ENCODE results near the gene TTLL11. TPM values are rescaled to one million over a fixed set of nuclear protein-coding genes. Genes with fewer than 3 reads are reported as not detected.

Gene TTLL11
- total RNA-seq, 4 donors from 2014 or later: 9.8 to 18.6 (median 15.6) TPM

GRCh38 chr9:122106576-122106975 is 13.5 kb upstream of the TTLL11 start:
- no peak for DNase-seq (ENCODE audit: low spot score in 2 of 2)
- H3K27ac ChIP-seq: peak overlapping the region in 1 of 4 donors; percentile 2
- H3K9me3 ChIP-seq: peaks cover 0 to 13% (median 0%) of the 10 kb centered on the region in 4 donors
- 8 to 40% methylated on average over 2 of the region's 2 CpGs for WGBS, 2 donors
- H3K27me3 ChIP-seq: no peaks in the 10 kb centered on the region
- TF ChIP-seq POLR2A (IDR thresholded peaks at IDR 0.05) (no peak), CTCF (IDR thresholded peaks at IDR 0.05) (no peak), EP300 (IDR thresholded peaks at IDR 0.05) (no peak)
- no peaks in the 10 kb centered on the region for H3K36me3 ChIP-seq
- no peak overlapping the region for H3K4me3 ChIP-seq
- peaks cover 0 to 10% (median 0%) of the 10 kb centered on the region in 4 donors for H3K4me1 ChIP-seq

GRCh38 chr9:122103985-122104384 is 10.9 kb upstream of the TTLL11 start:
- Histone ChIP-seq H3K36me3 (no peaks in the 10 kb centered on the region), H3K4me1 (peaks cover 0 to 10% (median 0%) of the 10 kb centered on the region in 4 donors), H3K4me3 (no peak overlapping the region), H3K9me3 (peaks cover 0 to 13% (median 0%) of the 10 kb centered on the region in 4 donors), H3K27me3 (no peaks in the 10 kb centered on the region), H3K27ac (no peak overlapping the region)
- WGBS, 2 donors: 90 to 94% methylated on average over 1 of the region's 1 CpG
- DNase-seq (ENCODE audit: low spot score in 2 of 2): no peak
- TF ChIP-seq CTCF (IDR thresholded peaks at IDR 0.05) (no peak), EP300 (IDR thresholded peaks at IDR 0.05) (no peak), POLR2A (IDR thresholded peaks at IDR 0.05) (no peak)

- no peak for TF ChIP-seq CTCF (IDR thresholded peaks at IDR 0.05)
- no peak for TF ChIP-seq POLR2A (IDR thresholded peaks at IDR 0.05)
- TF ChIP-seq EP300 (IDR thresholded peaks at IDR 0.05): no peak
Measured at GRCh38 chr9:122102156-122102555, 9.0 kb upstream of the TTLL11 start.

GRCh38 chr9:122100756-122101155 is 7.6 kb upstream of the TTLL11 start:
- TF ChIP-seq POLR2A (IDR thresholded peaks at IDR 0.05) (no peak), CTCF (IDR thresholded peaks at IDR 0.05) (no peak), EP300 (IDR thresholded peaks at IDR 0.05) (no peak)
- no peak overlapping the region for H3K4me3 ChIP-seq
- H3K4me1 ChIP-seq: no peaks in the 10 kb centered on the region
- no peak overlapping the region for H3K27ac ChIP-seq
- H3K36me3 ChIP-seq: no peaks in the 10 kb centered on the region
- H3K27me3 ChIP-seq: no peaks in the 10 kb centered on the region
- peaks cover 0 to 13% (median 0%) of the 10 kb centered on the region in 4 donors for H3K9me3 ChIP-seq
- WGBS, 2 donors: 91 to 96% methylated on average over 7 of the region's 7 CpGs
- DNase-seq (ENCODE audit: low spot score in 2 of 2): no peak

More at GRCh38 chr9:122102156-122102555, 9.0 kb upstream of the TTLL11 start:
- no peak for DNase-seq (ENCODE audit: low spot score in 2 of 2)
- Histone ChIP-seq H3K27ac (no peak overlapping the region), H3K36me3 (no peaks in the 10 kb centered on the region), H3K4me3 (no peak overlapping the region), H3K27me3 (no peaks in the 10 kb centered on the region), H3K4me1 (peaks cover 0 to 10% (median 0%) of the 10 kb centered on the region in 4 donors), H3K9me3 (peaks cover 0 to 13% (median 0%) of the 10 kb centered on the region in 4 donors)
- WGBS, 2 donors: 93 to 100% methylated on average over 2 of the region's 2 CpGs

- TF ChIP-seq CTCF (IDR thresholded peaks at IDR 0.05) (peak; percentile 78 to 88 (median 84)), EP300 (IDR thresholded peaks at IDR 0.05) (no peak), POLR2A (IDR thresholded peaks at IDR 0.05) (no peak)
- Histone ChIP-seq H3K4me1 (peaks cover 0 to 6% (median 0%) of the 10 kb centered on the region in 4 donors), H3K36me3 (no peaks in the 10 kb centered on the region), H3K9me3 (peaks cover 0 to 12% (median 0%) of the 10 kb centered on the region in 4 donors), H3K4me3 (no peak overlapping the region), H3K27me3 (no peaks in the 10 kb centered on the region), H3K27ac (no peak overlapping the region)
- DNase-seq (ENCODE audit: low spot score in 2 of 2): peak; percentile 86 to 91
- 37 to 44% methylated on average over 16 of the region's 16 CpGs for WGBS, 2 donors
Measured at GRCh38 chr9:122099271-122099869, 6.3 kb upstream of the TTLL11 start.

All from tibial nerve (tissue), 4 donors.